Right lobe of liver (tissue), 6 donors: ENCODE results near the gene TWIST2. TPM values are rescaled to one million over a fixed set of nuclear protein-coding genes. Genes with fewer than 3 reads are reported as not detected.

Experiments
- ATAC-seq, 4 donors: fragments of 200-7000 bp; cut with Tn5 transposase; one replicate each; pipeline ENCODE4 v1.9.1; 2020; ENCODE audit warnings: mild to moderate bottlenecking in 4 of 4, moderate library complexity in 4 of 4
- DNase-seq, 3 donors: peaks; one replicate each; pipeline ENCODE4 v3.0.0-alpha.2; 2020
- H3K27ac ChIP-seq, 3 donors: fragments of 200-600 bp; one replicate each; pipeline ENCODE4 v1.8.0; 2022
- H3K27me3 ChIP-seq, 2 donors: fragments of 200-600 bp; one replicate each; pipeline ENCODE4 v1.8.0; 2022
- H3K36me3 ChIP-seq, 4 donors: fragments of 200-600 bp; sonication (generic) in 1 of 4; one replicate each; pipeline versions ENCODE4 v1.5.1 to v1.8.0; 2017 to 2022; ENCODE audit warnings: control low read depth in 1 of 4
- H3K4me1 ChIP-seq, 4 donors: fragments of 200-600 bp; sonication (generic) in 1 of 4; one replicate each; pipeline versions ENCODE4 v1.5.1 to v1.8.0; 2017 to 2022; ENCODE audit warnings: control low read depth in 1 of 4
- H3K4me3 ChIP-seq, 3 donors: fragments of 200-600 bp; one replicate each; pipeline ENCODE4 v1.8.0; 2022
- H3K9me3 ChIP-seq, 4 donors: fragments of 200-600 bp; sonication (generic) in 1 of 4; one replicate each; pipeline versions ENCODE4 v1.5.1 to v1.8.0; 2017 to 2022; ENCODE audit warnings: control low read depth in 1 of 4
- POLR2A ChIP-seq: fragments of 450-650 bp; IDR thresholded peaks from one replicate; pipeline ENCODE4 v1.6.1; 2017; ENCODE audit warnings: antibody characterized with exemption, mild to moderate bottlenecking
- WGBS: methylation state at CpG from one replicate; pipeline ENCODE4 v1.1.6; 2018; ENCODE audit warnings: low coverage, low lambda C conversion rate; ENCODE audit not compliant: insufficient coverage; ENCODE audit errors: missing lambda C conversion rate; 5-methylcytosine and 5-hydroxymethylcytosine counted together
- intact Hi-C, 2 donors: fragments of 100-400 bp; cut with DNase I; formaldehyde crosslinking; loops; one replicate each; pipeline versions ENCODE4 v1.11.2 to v1.14.1; 2022
- total RNA-seq, 6 experiments: library from RNA; depleted of rRNA in 2 of 6; stranded (reverse); fragments of >200 nt in 2 of 6; fragmentation: NEBNext Ultra II Directional in 3 of 6; extraction: Animal tissue kit (Norgen Biotek cat#: 25700) in 3 of 6; gene quantifications; one replicate each; pipeline versions ENCODE4 v1.1.0 to v1.2.4, GENCODE V29; 2016 to 2023
- TF ChIP-seq, protein P1 (sequence below), 4 donors: fragments of 200-600 bp in 3 of 4; fragments of 450-650 bp in 1 of 4; IDR thresholded peaks; one replicate each; pipeline versions ENCODE4 v1.5.1 to v1.8.0; 2016 to 2022; ENCODE audit warnings: antibody characterized with exemption in 4 of 4, mild to moderate bottlenecking in 2 of 4
- donor health status: DM: no; HTN: yes; CAD: no.
- donor health status: DM: no; HTN: no; CAD: no.
- donor health status: DM: no; HTN: no; CAD: no.
- donor health status: DM: no; HTN: yes; CAD: no.
- donor health status: DM: no; HTN: yes; CAD: no.

TWIST2 gene
- total RNA-seq, 6 experiments from 2014 or later = 0.15 to 0.56 (median 0.18) TPM; not detected in 3

- WGBS = 48% methylated on average over 2 of the region's 2 CpGs
- Histone ChIP-seq H3K4me3 (no peak overlapping the region), H3K36me3 (no peaks in the 10 kb centered on the region), H3K4me1 (peaks cover 0 to 16% (median 0%) of the 10 kb centered on the region in 4 donors), H3K27me3 (peaks cover 0 to 17% of the 10 kb centered on the region in 2 donors), H3K9me3 (no peaks in the 10 kb centered on the region), H3K27ac (no peak overlapping the region)
- TF ChIP-seq POLR2A = no peak
- TF ChIP-seq, protein P1, sequence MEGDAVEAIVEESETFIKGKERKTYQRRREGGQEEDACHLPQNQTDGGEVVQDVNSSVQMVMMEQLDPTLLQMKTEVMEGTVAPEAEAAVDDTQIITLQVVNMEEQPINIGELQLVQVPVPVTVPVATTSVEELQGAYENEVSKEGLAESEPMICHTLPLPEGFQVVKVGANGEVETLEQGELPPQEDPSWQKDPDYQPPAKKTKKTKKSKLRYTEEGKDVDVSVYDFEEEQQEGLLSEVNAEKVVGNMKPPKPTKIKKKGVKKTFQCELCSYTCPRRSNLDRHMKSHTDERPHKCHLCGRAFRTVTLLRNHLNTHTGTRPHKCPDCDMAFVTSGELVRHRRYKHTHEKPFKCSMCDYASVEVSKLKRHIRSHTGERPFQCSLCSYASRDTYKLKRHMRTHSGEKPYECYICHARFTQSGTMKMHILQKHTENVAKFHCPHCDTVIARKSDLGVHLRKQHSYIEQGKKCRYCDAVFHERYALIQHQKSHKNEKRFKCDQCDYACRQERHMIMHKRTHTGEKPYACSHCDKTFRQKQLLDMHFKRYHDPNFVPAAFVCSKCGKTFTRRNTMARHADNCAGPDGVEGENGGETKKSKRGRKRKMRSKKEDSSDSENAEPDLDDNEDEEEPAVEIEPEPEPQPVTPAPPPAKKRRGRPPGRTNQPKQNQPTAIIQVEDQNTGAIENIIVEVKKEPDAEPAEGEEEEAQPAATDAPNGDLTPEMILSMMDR (IDR thresholded peaks at IDR 0.05) = no peak
- ATAC-seq (no peak), DNase-seq (no peak)
- intact Hi-C loops = no loop called here
These were observed 2.2 kb downstream of the TWIST2 start for GRCh38 chr2:238850091-238850490.

DNA sequence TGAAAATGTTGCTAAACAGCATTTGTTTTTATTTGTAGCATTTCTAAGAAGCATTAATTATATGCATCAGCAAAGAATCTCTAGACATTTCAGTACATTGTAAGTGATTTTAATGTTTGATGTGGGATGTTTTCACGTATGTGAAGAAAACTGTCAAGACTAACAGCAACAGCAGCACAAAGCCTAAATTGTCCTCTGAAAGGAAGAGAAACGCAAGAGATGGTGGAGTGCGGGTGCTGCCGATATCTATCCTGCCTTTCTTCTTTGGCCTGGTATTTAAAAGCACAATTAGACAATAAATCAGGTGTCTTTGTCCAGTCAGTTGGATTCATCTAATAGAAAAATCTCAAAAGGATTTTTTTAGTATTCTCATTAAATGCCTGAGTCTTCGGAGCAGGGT is 3.1 kb downstream of the TWIST2 start:
- H3K27ac ChIP-seq = no peak overlapping the region
- peaks cover 0 to 16% (median 0%) of the 10 kb centered on the region in 4 donors for H3K4me1 ChIP-seq
- intact Hi-C loops = no loop called here
- no peak overlapping the region for H3K4me3 ChIP-seq
- no peaks in the 10 kb centered on the region for H3K9me3 ChIP-seq
- DNase-seq (no peak), ATAC-seq (no peak)
- H3K27me3 ChIP-seq = peaks cover 0 to 17% of the 10 kb centered on the region in 2 donors
- no peaks in the 10 kb centered on the region for H3K36me3 ChIP-seq
- WGBS = 33% methylated on average over 5 of the region's 5 CpGs
- no peak for TF ChIP-seq POLR2A
- TF ChIP-seq, protein P1 (IDR thresholded peaks at IDR 0.05) = no peak

DNA sequence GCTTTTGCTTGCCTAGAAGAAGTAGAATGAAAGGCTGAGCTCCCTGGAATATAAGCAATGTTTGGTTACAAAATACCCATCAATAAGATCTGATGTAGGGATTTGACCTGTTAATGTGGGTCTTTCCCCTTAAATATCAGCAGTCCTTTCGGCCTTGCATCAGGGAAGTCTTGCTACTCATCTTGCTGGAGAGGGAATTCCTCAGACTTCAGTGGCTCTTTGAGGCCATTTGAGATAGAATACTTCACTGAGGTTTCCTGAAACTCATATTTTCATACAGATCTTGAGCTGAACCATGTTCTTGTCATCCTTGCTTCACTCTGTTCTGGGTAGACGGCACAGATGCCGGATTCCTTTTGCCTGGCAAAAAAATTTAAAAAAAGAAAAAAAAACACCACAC is 3.9 kb downstream of the TWIST2 start:
- no peak overlapping the region for H3K27ac ChIP-seq
- no peak overlapping the region for H3K4me3 ChIP-seq
- TF ChIP-seq, protein P1 (IDR thresholded peaks at IDR 0.05) = no peak
- DNase-seq (no peak), ATAC-seq (no peak)
- peaks cover 0 to 17% of the 10 kb centered on the region in 2 donors for H3K27me3 ChIP-seq
- WGBS = 40% methylated on average over 3 of the region's 3 CpGs
- H3K4me1 ChIP-seq = peaks cover 0 to 14% (median 0%) of the 10 kb centered on the region in 4 donors
- H3K9me3 ChIP-seq = no peaks in the 10 kb centered on the region
- intact Hi-C loops = no loop called here
- H3K36me3 ChIP-seq = no peaks in the 10 kb centered on the region

- intact Hi-C loops = no loop called here
- H3K9me3 ChIP-seq = no peaks in the 10 kb centered on the region
- H3K36me3 ChIP-seq = no peaks in the 10 kb centered on the region
- H3K4me3 ChIP-seq = no peak overlapping the region
- ATAC-seq = no peak
- H3K27ac ChIP-seq = no peak overlapping the region
- H3K27me3 ChIP-seq = peaks cover 0 to 11% of the 10 kb centered on the region in 2 donors
- H3K4me1 ChIP-seq = peaks cover 0 to 8% (median 0%) of the 10 kb centered on the region in 4 donors
- no peak for DNase-seq
- TF ChIP-seq, protein P1 (IDR thresholded peaks at IDR 0.05) = no peak
- TF ChIP-seq POLR2A = no peak
- 39% methylated on average over 9 of the region's 9 CpGs for WGBS
These were observed 4.5 kb downstream of the TWIST2 start for GRCh38 chr2:238852206-238852869.
